Measurements from ENCODE around the gene HOXC11.

The HOXC11 gene

GRCh38 chr12:53985994-53986685 lies 13.2 kb downstream of the HOXC11 start:
- no peak for DNase-seq (ENCODE audit: low read depth)

- no peak for DNase-seq (ENCODE audit: low read depth)
Observed at GRCh38 chr12:53986686-53987483, 14.0 kb downstream of the HOXC11 start.

- no peak for DNase-seq (ENCODE audit: low read depth)
Observed at GRCh38 chr12:53987787-53988230, 14.9 kb downstream of the HOXC11 start.

GRCh38 chr12:53988541-53989226 lies 15.8 kb downstream of the HOXC11 start:
- DNase-seq (ENCODE audit: low read depth) = no peak

- no peak for DNase-seq (ENCODE audit: low read depth)
Observed at GRCh38 chr12:53989227-53990113, 16.5 kb downstream of the HOXC11 start.

- DNase-seq (ENCODE audit: low read depth) = no peak
Observed at GRCh38 chr12:53990311-53991076, 17.6 kb downstream of the HOXC11 start.

GRCh38 chr12:53991077-53991460 lies 18.1 kb downstream of the HOXC11 start:
- no peak for DNase-seq (ENCODE audit: low read depth)

GRCh38 chr12:53992377-53992889 lies 19.5 kb downstream of the HOXC11 start:
- DNase-seq (ENCODE audit: low read depth) = no peak

- no peak for DNase-seq (ENCODE audit: low read depth)
Observed at GRCh38 chr12:53993162-53994008, 20.5 kb downstream of the HOXC11 start.

GRCh38 chr12:53994009-53994263 lies 21.0 kb downstream of the HOXC11 start:
- DNase-seq (ENCODE audit: low read depth) = no peak

GRCh38 chr12:53994264-53995001 lies 21.5 kb downstream of the HOXC11 start:
- DNase-seq (ENCODE audit: low read depth) = no peak

- DNase-seq (ENCODE audit: low read depth) = no peak
Observed at GRCh38 chr12:53995002-53995377, 22.1 kb downstream of the HOXC11 start.

- no peak for DNase-seq (ENCODE audit: low read depth)
Observed at GRCh38 chr12:53995378-53996239, 22.7 kb downstream of the HOXC11 start.

GRCh38 chr12:53996240-53997203 lies 23.6 kb downstream of the HOXC11 start:
- DNase-seq (ENCODE audit: low read depth) = no peak

GRCh38 chr12:53997204-53998109 lies 24.5 kb downstream of the HOXC11 start:
- no peak for DNase-seq (ENCODE audit: low read depth)
